ENCODE measurements around the gene TERT.

- TF ChIP-seq CTCF (IDR thresholded peaks at IDR 0.05) (no peak), POLR2A (IDR thresholded peaks at IDR 0.05) (no peak)
These were observed 82.0 kb downstream of the TERT start for GRCh38 chr5:1212881-1213280.

Data from sigmoid colon (tissue), 3 donors.